Vagina (tissue), 2 donors: ENCODE measurements around the gene E2F1. TPM values are rescaled to one million over a fixed set of nuclear protein-coding genes. Genes with fewer than 3 reads are reported as not detected.

Experiments
- DNase-seq, 2 donors: peaks; one replicate each; pipeline ENCODE4 v3.0.0-alpha.2; 2017; ENCODE audit errors: extremely low spot score in 2 of 2
- H3K27ac ChIP-seq: fragments of 200-600 bp; sonication (generic); one replicate; pipeline ENCODE4 v1.5.1; 2019
- H3K27me3 ChIP-seq: fragments of 200-600 bp; sonication (generic); one replicate; pipeline ENCODE4 v1.5.1; 2019
- H3K36me3 ChIP-seq, 2 donors: fragments of 200-600 bp; sonication (generic); one replicate each; pipeline ENCODE4 v1.5.1; 2017 to 2019
- H3K4me1 ChIP-seq: fragments of 200-600 bp; sonication (generic); one replicate; pipeline ENCODE4 v1.5.1; 2019
- H3K4me3 ChIP-seq, 2 donors: fragments of 200-600 bp; sonication (generic); 1 replicate in 1 of 2; 2 replicates in 1 of 2; pipeline ENCODE4 v1.5.1; 2016 to 2019
- H3K9me3 ChIP-seq: fragments of 200-600 bp; sonication (generic); one replicate; pipeline ENCODE4 v1.5.1; 2019
- POLR2A ChIP-seq, 2 donors: fragments of 450-650 bp; IDR thresholded peaks; one replicate each; pipeline ENCODE4 v1.6.1; 2017; ENCODE audit warnings: antibody characterized with exemption in 2 of 2, mild to moderate bottlenecking in 2 of 2, moderate library complexity in 2 of 2
- POLR2AphosphoS5 ChIP-seq, 2 donors: sonication (generic); formaldehyde crosslinking; IDR thresholded peaks; one replicate each; pipeline ENCODE4 v1.9.0; 2017; ENCODE audit warnings: antibody characterized with exemption in 2 of 2, mild to moderate bottlenecking in 2 of 2, low read depth in 1 of 2; ENCODE audit not compliant: insufficient read depth in 1 of 2
- intact Hi-C: fragments of 100-400 bp; cut with DNase I; formaldehyde crosslinking; loops from one replicate; pipeline ENCODE4 v1.15.1; 2023
- total RNA-seq: library from RNA; depleted of rRNA; stranded (reverse); fragments of >200 nt; gene quantifications from one replicate; pipeline ENCODE4 v1.2.3, GENCODE V29; 2016
- TF ChIP-seq, protein P1 (sequence below), 3 experiments: fragments of 450-650 bp in 2 of 3; fragments of 200-600 bp in 1 of 3; sonication (generic) in 1 of 3; IDR thresholded peaks; one replicate each; pipeline ENCODE4 v1.5.1; 2017 to 2019; ENCODE audit warnings: antibody characterized with exemption in 3 of 3, mild to moderate bottlenecking in 2 of 3, moderate library complexity in 2 of 3

E2F1 gene
- total RNA-seq, 1 donor from 2014 or later, result 0.49 TPM

- TF ChIP-seq POLR2A (IDR thresholded peaks at IDR 0.05), result no peak
- TF ChIP-seq POLR2AphosphoS5 (IDR thresholded peaks at IDR 0.05; ENCODE audit: insufficient read depth in 1 of 2, low read depth in 1 of 2), result no peak
- TF ChIP-seq, protein P1, sequence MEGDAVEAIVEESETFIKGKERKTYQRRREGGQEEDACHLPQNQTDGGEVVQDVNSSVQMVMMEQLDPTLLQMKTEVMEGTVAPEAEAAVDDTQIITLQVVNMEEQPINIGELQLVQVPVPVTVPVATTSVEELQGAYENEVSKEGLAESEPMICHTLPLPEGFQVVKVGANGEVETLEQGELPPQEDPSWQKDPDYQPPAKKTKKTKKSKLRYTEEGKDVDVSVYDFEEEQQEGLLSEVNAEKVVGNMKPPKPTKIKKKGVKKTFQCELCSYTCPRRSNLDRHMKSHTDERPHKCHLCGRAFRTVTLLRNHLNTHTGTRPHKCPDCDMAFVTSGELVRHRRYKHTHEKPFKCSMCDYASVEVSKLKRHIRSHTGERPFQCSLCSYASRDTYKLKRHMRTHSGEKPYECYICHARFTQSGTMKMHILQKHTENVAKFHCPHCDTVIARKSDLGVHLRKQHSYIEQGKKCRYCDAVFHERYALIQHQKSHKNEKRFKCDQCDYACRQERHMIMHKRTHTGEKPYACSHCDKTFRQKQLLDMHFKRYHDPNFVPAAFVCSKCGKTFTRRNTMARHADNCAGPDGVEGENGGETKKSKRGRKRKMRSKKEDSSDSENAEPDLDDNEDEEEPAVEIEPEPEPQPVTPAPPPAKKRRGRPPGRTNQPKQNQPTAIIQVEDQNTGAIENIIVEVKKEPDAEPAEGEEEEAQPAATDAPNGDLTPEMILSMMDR (IDR thresholded peaks at IDR 0.05), result no peak
These were observed 4.3 kb downstream of the E2F1 start for GRCh38 chr20:33681728-33682353.

GRCh38 chr20:33681288-33681687, 4.9 kb downstream of the E2F1 start:
- no peaks in the 10 kb centered on the region for H3K9me3 ChIP-seq
- intact Hi-C loops, result no loop called here
- H3K4me3 ChIP-seq, result no peak overlapping the region
- no peaks in the 10 kb centered on the region for H3K36me3 ChIP-seq
- no peak overlapping the region for H3K27ac ChIP-seq
- no peaks in the 10 kb centered on the region for H3K27me3 ChIP-seq
- no peak for TF ChIP-seq POLR2A (IDR thresholded peaks at IDR 0.05)
- TF ChIP-seq POLR2AphosphoS5 (IDR thresholded peaks at IDR 0.05; ENCODE audit: insufficient read depth in 1 of 2, low read depth in 1 of 2), result no peak
- TF ChIP-seq, protein P1 (IDR thresholded peaks at IDR 0.05), result no peak
- peaks cover 22% of the 10 kb centered on the region for H3K4me1 ChIP-seq
- DNase-seq, result no peak

More at GRCh38 chr20:33681728-33682353, 4.3 kb downstream of the E2F1 start:
- DNase-seq, result no peak
- Histone ChIP-seq H3K27me3 (no peaks in the 10 kb centered on the region), H3K36me3 (no peaks in the 10 kb centered on the region), H3K4me1 (peaks cover 20% of the 10 kb centered on the region), H3K4me3 (no peak overlapping the region), H3K9me3 (no peaks in the 10 kb centered on the region), H3K27ac (no peak overlapping the region)
- intact Hi-C loops, result no loop called here

- H3K27me3 ChIP-seq, result no peaks in the 10 kb centered on the region
- intact Hi-C loops, result no loop called here
- no peak for DNase-seq
- no peak overlapping the region for H3K27ac ChIP-seq
- H3K4me3 ChIP-seq, result no peak overlapping the region
- TF ChIP-seq POLR2AphosphoS5 (IDR thresholded peaks at IDR 0.05; ENCODE audit: insufficient read depth in 1 of 2, low read depth in 1 of 2) (no peak), POLR2A (IDR thresholded peaks at IDR 0.05) (no peak)
- TF ChIP-seq, protein P1 (IDR thresholded peaks at IDR 0.05), result no peak
- H3K4me1 ChIP-seq, result peaks cover 27% of the 10 kb centered on the region
- H3K36me3 ChIP-seq, result no peaks in the 10 kb centered on the region
- H3K9me3 ChIP-seq, result no peaks in the 10 kb centered on the region
These were observed 5.5 kb downstream of the E2F1 start for GRCh38 chr20:33680686-33681085.

DNA sequence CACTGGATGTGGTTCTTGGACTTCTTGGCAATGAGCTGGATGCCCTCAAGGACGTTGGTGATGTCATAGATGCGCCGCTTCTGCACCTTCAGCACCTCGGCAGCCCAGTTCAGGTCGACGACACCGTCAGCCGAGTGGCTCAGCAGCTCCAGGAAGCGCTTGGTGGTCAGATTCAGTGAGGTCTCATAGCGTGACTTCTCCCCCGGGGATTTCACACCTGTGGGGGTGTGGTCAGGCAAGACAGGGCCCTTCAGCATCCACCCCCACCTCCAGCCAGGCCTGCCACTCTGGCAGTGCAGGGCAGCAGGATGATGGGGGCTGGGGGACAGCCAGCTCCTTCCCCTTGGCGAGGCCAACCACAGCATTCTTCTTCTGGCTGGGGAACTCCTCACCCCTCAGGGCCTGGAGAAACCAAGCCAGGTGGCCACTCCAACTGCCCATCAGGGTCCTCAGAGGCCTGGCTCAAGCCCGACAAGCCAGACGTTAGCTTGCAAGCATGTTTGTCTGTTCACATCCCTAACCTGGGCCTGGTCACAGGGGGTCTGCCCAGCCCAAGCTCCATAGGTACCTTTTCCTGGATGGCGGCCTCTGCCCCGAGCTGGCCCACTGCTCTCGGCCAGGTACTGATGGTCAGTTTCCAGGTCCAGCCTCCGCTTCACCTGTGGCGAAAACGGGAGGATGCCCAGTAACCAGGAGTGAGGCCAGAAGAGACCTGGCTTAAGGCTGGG, 6.3 kb downstream of the E2F1 start:
- Histone ChIP-seq H3K27ac (no peak overlapping the region), H3K36me3 (no peaks in the 10 kb centered on the region), H3K4me3 (no peak overlapping the region), H3K4me1 (peaks cover 24% of the 10 kb centered on the region), H3K9me3 (no peaks in the 10 kb centered on the region), H3K27me3 (no peaks in the 10 kb centered on the region)
- intact Hi-C loops, result loop anchor here (10.0 kb wide), 1 partner anchor 55 kb away; the partner anchor contains the start of gene ZNF341
- DNase-seq, result no peak
- TF ChIP-seq, protein P1 (IDR thresholded peaks at IDR 0.05), result no peak
- TF ChIP-seq POLR2AphosphoS5 (IDR thresholded peaks at IDR 0.05; ENCODE audit: insufficient read depth in 1 of 2, low read depth in 1 of 2) (no peak), POLR2A (IDR thresholded peaks at IDR 0.05) (no peak)
